Caco-2 (cell line): ENCODE measurements around the gene IGFL1. TPM values are rescaled to one million over a fixed set of nuclear protein-coding genes. Genes with fewer than 3 reads are reported as not detected.
A peak's percentile ranks its signal among the peaks of the same experiment; 100 is the strongest.
"Not testable (repeated sequence)": the region's sequence is repeated elsewhere in the genome, so short reads cannot be mapped to it uniquely, and the experiment has no call there.

Source experiments
- BruUV-seq: library from RNA; stranded (reverse); fragments of 400-500 nt; replicated peaks from 2 replicates; lab custom pipeline; 2021; lab: Mats Ljungman, UMichigan
- CTCF ChIA-PET: fragments of 300-600 bp; sonication (Branson Sonifier 250); formaldehyde crosslinking; loops from one replicate; lab custom pipeline; 2022; ENCODE audit warnings: antibody characterized with exemption; lab: Charles Lee
- POLR2A ChIA-PET: fragments of 300-600 bp; sonication (Branson Sonifier 250); formaldehyde crosslinking; loops from one replicate; lab custom pipeline; 2022; ENCODE audit warnings: antibody characterized with exemption; lab: Charles Lee
- DNase-seq, 2 experiments: peaks; one replicate each; pipeline versions ENCODE4 v3.0.0 to v3.0.0-alpha.2; 2020 to 2022
- H3K27me3 ChIP-seq: replicated peaks from 2 replicates; pipeline ENCODE4 v1.6.0; 2011; ENCODE audit warnings: low read length; ENCODE audit not compliant: control insufficient read depth, insufficient read depth
- H3K36me3 ChIP-seq: 2 replicates; pipeline ENCODE4 v1.5.1; 2011; ENCODE audit warnings: low read length; ENCODE audit not compliant: control insufficient read depth, insufficient read depth
- H3K4me1 ChIP-seq: fragments of 250-450 bp; sonication (Bioruptor Pico); 2 replicates; pipeline ENCODE4 v1.5.1; 2020; ENCODE audit warnings: mild to moderate bottlenecking
- H3K4me3 ChIP-seq: 2 replicates; pipeline ENCODE4 v1.5.1; 2011; ENCODE audit warnings: low read depth, mild to moderate bottlenecking, control low read depth, low read length
- H3K9me3 ChIP-seq: fragments of 250-450 bp; sonication (Bioruptor Pico); 2 replicates; pipeline ENCODE4 v1.5.1; 2020; ENCODE audit warnings: mild to moderate bottlenecking, moderate library complexity
- H3K27ac Mint-ChIP-seq: one replicate; pipeline ENCODE4 v1.8.0; 2022; ENCODE audit warnings: mixed read lengths; ENCODE audit not compliant: unreplicated experiment
- H3K27me3 Mint-ChIP-seq: one replicate; pipeline ENCODE4 v1.8.0; 2022; ENCODE audit warnings: mixed read lengths; ENCODE audit not compliant: insufficient read depth, unreplicated experiment
- H3K36me3 Mint-ChIP-seq: one replicate; pipeline ENCODE4 v1.8.0; 2022; ENCODE audit warnings: mild to moderate bottlenecking, mixed read lengths; ENCODE audit not compliant: insufficient read depth, unreplicated experiment
- H3K4me1 Mint-ChIP-seq: one replicate; pipeline ENCODE4 v1.8.0; 2022; ENCODE audit warnings: low read depth, mixed read lengths; ENCODE audit not compliant: unreplicated experiment
- H3K4me3 Mint-ChIP-seq: one replicate; pipeline ENCODE4 v1.8.0; 2022; ENCODE audit warnings: mild to moderate bottlenecking, moderate library complexity, mixed read lengths; ENCODE audit not compliant: unreplicated experiment
- H3K9me3 Mint-ChIP-seq: one replicate; pipeline ENCODE4 v1.8.0; 2022; ENCODE audit warnings: mixed read lengths; ENCODE audit not compliant: unreplicated experiment
- CTCF ChIP-seq, 2 experiments: fragments of 200-600 bp in 1 of 2; IDR thresholded peaks; 1 replicate in 1 of 2; 2 replicates in 1 of 2; pipeline versions ENCODE4 v1.5.1 to v1.8.0; 2011 to 2022; ENCODE audit warnings: antibody characterized with exemption in 1 of 2, control low read depth in 1 of 2, inconsistent platforms in 1 of 2, low read depth in 1 of 2, low read length in 1 of 2, mild to moderate bottlenecking in 1 of 2, moderate library complexity in 1 of 2; ENCODE audit not compliant: insufficient read depth in 1 of 2, severe bottlenecking in 1 of 2, unreplicated experiment in 1 of 2
- intact Hi-C: fragments of 100-400 bp; cut with micrococcal nuclease; formaldehyde crosslinking; loops from one replicate; pipeline ENCODE4 v1.10.0; 2022; ENCODE audit not compliant: unreplicated experiment
- total RNA-seq: library from RNA; stranded (reverse); gene quantifications from 2 replicates; pipeline ENCODE4 v1.2.3, GENCODE V29; 2022

Gene IGFL1
- total RNA-seq, 1 experiment from 2014 or later, result not detected

- H3K36me3 Mint-ChIP-seq, result no peaks in the 10 kb centered on the region
- Histone ChIP-seq H3K4me3 (no peak overlapping the region), H3K9me3 (no peaks in the 10 kb centered on the region), H3K4me1 (peaks cover 27% of the 10 kb centered on the region), H3K36me3 (no peaks in the 10 kb centered on the region), H3K27me3 (no peaks in the 10 kb centered on the region)
- no TSS peak for BruUV-seq
- intact Hi-C loops, result no loop called here
- no peak for DNase-seq
- ChIA-PET POLR2A (no interaction called here), CTCF (interaction anchor here (0.8 to 1.2 kb wide), 3 partner anchors 14 to 115 kb away, joined by 3 to 5 read pairs (median 5); no protein-coding TSS in a partner anchor)
- H3K4me3 Mint-ChIP-seq, result no peak overlapping the region
- H3K27me3 Mint-ChIP-seq, result no peaks in the 10 kb centered on the region
- TF ChIP-seq CTCF (IDR thresholded peaks at IDR 0.05; ENCODE audit: insufficient read depth in 1 of 2, low read depth in 1 of 2, low read length in 1 of 2, severe bottlenecking in 1 of 2, unreplicated experiment in 1 of 2), result no peak
- H3K27ac Mint-ChIP-seq, result no peak overlapping the region
- peaks cover 35% of the 10 kb centered on the region for H3K4me1 Mint-ChIP-seq
- H3K9me3 Mint-ChIP-seq, result no peaks in the 10 kb centered on the region
These were observed 37.6 kb upstream of the IGFL1 start for GRCh38 chr19:46191972-46192371.

GRCh38 chr19:46192626-46192991, 36.9 kb upstream of the IGFL1 start:
- H3K9me3 Mint-ChIP-seq, DNase-seq, H3K36me3 ChIP-seq, H3K27me3 Mint-ChIP-seq, H3K36me3 Mint-ChIP-seq, H3K9me3 ChIP-seq, BruUV-seq, H3K27me3 ChIP-seq, H3K4me3 ChIP-seq, intact Hi-C loops: not testable (repeated sequence)
- Mint-ChIP-seq H3K4me1 (peaks cover 41% of the 10 kb centered on the region), H3K27ac (peak overlapping the region; percentile 87), H3K4me3 (peak overlapping the region; percentile 56)
- peaks cover 33% of the 10 kb centered on the region for H3K4me1 ChIP-seq
- ChIA-PET CTCF (interaction anchor here (1.4 kb wide), 1 partner anchor 115 kb away, joined by 5 read pairs; no protein-coding TSS in a partner anchor), POLR2A (interaction anchor here (1.0 kb wide), 1 partner anchor 18 kb away, joined by 4 read pairs; no protein-coding TSS in a partner anchor)

DNA sequence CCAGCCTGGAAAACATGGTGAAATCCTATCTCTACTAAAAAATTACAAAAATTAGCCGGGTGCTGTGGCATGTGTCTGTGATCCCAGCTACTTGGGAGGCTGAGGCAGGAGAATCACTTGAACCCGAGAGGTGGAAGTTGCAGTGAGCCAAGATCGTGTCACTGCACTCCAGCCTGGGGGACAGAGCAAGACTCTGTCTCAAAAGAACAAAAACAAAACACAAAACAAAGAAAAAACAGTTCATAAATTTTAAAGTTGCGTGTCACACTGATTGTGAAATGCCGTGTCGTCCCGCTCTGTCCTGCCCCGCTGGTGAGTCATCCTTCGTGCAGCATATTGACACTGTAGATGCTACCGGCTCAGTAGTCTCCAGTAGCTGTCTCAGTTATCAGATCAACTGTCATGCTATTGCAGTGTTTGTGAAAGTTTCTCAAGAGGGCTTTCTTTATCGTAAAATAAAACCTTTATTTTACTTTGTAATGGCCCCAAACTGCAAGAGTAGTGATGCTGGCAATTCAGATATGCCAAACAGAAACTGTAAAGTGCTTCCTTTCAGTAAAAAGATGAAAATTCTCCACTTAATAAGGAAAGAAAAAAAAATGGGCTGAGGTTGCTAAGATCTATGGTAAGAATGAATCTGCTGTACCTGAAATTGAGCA, 36.4 kb upstream of the IGFL1 start:
- H3K4me1 Mint-ChIP-seq, result peaks cover 41% of the 10 kb centered on the region
- no peaks in the 10 kb centered on the region for H3K27me3 Mint-ChIP-seq
- H3K9me3 ChIP-seq, result no peaks in the 10 kb centered on the region
- peaks cover 33% of the 10 kb centered on the region for H3K4me1 ChIP-seq
- H3K36me3 Mint-ChIP-seq, result no peaks in the 10 kb centered on the region
- no peaks in the 10 kb centered on the region for H3K27me3 ChIP-seq
- TF ChIP-seq CTCF (IDR thresholded peaks at IDR 0.05; ENCODE audit: insufficient read depth in 1 of 2, low read depth in 1 of 2, low read length in 1 of 2, severe bottlenecking in 1 of 2, unreplicated experiment in 1 of 2), result no peak
- CTCF ChIA-PET, result interaction anchor here (0.6 to 1.4 kb wide), 5 partner anchors 18 to 424 kb away, joined by 3 to 6 read pairs (median 4); partner anchors contain the start of gene IGFL2
- H3K36me3 ChIP-seq, result no peaks in the 10 kb centered on the region
- H3K4me3 Mint-ChIP-seq, result peak overlapping the region; percentile 56
- no peak overlapping the region for H3K4me3 ChIP-seq
- H3K27ac Mint-ChIP-seq, result peak overlapping the region; percentile 87
- peak; percentile 83 to 85 for DNase-seq
- no TSS peak for BruUV-seq
- H3K9me3 Mint-ChIP-seq, result no peaks in the 10 kb centered on the region
- POLR2A ChIA-PET, result interaction anchor here (1.0 kb wide), 1 partner anchor 18 kb away, joined by 4 read pairs; no protein-coding TSS in a partner anchor
- intact Hi-C loops, result loop anchor here (1.0 kb wide), 3 partner anchors 10 to 72 kb away; no protein-coding TSS in a partner anchor
